HepG2 (cell line): Measurements from ENCODE around the gene UPK1A. TPM values are rescaled to one million over a fixed set of nuclear protein-coding genes. Genes with fewer than 3 reads are reported as not detected.

Source experiments
- AFF4 ChIP-seq: sonication (generic); formaldehyde crosslinking; IDR thresholded peaks from 2 replicates; pipeline ENCODE4 v1.4.0; 2020; ENCODE audit warnings: missing genetic modification reagents
- ATF6 ChIP-seq: sonication (generic); formaldehyde crosslinking; conservative IDR thresholded peaks from 2 replicates; pipeline ENCODE4 v1.4.0; 2020; ENCODE audit warnings: missing genetic modification reagents
- ATRX ChIP-seq: sonication (generic); formaldehyde crosslinking; IDR thresholded peaks from 2 replicates; pipeline ENCODE4 v1.4.0; 2020; ENCODE audit warnings: missing genetic modification reagents, borderline replicate concordance
- CHD4 ChIP-seq: fragments of 200-600 bp; sonication (generic); IDR thresholded peaks from 2 replicates; pipeline ENCODE4 v1.7.0; 2017; ENCODE audit warnings: mild to moderate bottlenecking, low read length, borderline replicate concordance
- CREB3 ChIP-seq: sonication (generic); formaldehyde crosslinking; IDR thresholded peaks from 2 replicates; pipeline ENCODE4 v1.5.0; 2020; ENCODE audit warnings: missing genetic modification reagents
- ELF1 ChIP-seq: sonication (generic); formaldehyde crosslinking; IDR thresholded peaks from 2 replicates; pipeline ENCODE4 v1.4.0; 2020; ENCODE audit warnings: missing genetic modification reagents
- GFI1 ChIP-seq: sonication (generic); formaldehyde crosslinking; IDR thresholded peaks from 2 replicates; pipeline ENCODE4 v1.5.0; 2020; ENCODE audit warnings: missing genetic modification reagents, mild to moderate bottlenecking, borderline replicate concordance
- KDM5A ChIP-seq: fragments of 200-600 bp; sonication (generic); IDR thresholded peaks from 2 replicates; pipeline ENCODE4 v1.7.0; 2018; ENCODE audit warnings: antibody characterized with exemption, mild to moderate bottlenecking, low read length, borderline replicate concordance
- MED13 ChIP-seq: sonication (generic); formaldehyde crosslinking; IDR thresholded peaks from 2 replicates; pipeline ENCODE4 v1.5.0; 2020; ENCODE audit warnings: missing genetic modification reagents
- PCBP2 ChIP-seq: fragments of 200-400 bp; formaldehyde crosslinking; optimal IDR thresholded peaks from 2 replicates; pipeline ENCODE3; 2018; ENCODE audit warnings: low read length, low read depth; ENCODE audit not compliant: poor library complexity, severe bottlenecking
- RORA ChIP-seq: sonication (generic); formaldehyde crosslinking; IDR thresholded peaks from 2 replicates; pipeline ENCODE4 v1.5.0; 2020; ENCODE audit warnings: mild to moderate bottlenecking, missing genetic modification reagents, moderate library complexity
- SMAD3 ChIP-seq: sonication (generic); formaldehyde crosslinking; IDR thresholded peaks from 2 replicates; pipeline ENCODE4 v1.4.0; 2020; ENCODE audit warnings: missing genetic modification reagents
- SUZ12 ChIP-seq: fragments of 150-350 bp; IDR thresholded peaks from 2 replicates; pipeline ENCODE4 v1.6.1; 2014; ENCODE audit warnings: low read depth, low read length
- ZBTB39 ChIP-seq: sonication (generic); formaldehyde crosslinking; IDR thresholded peaks from 2 replicates; pipeline ENCODE4 v1.5.0; 2020; ENCODE audit warnings: missing genetic modification reagents
- ZFP1 ChIP-seq: IDR thresholded peaks from 2 replicates; pipeline ENCODE4 v1.6.1; 2016
- ZNF292 ChIP-seq: sonication (generic); formaldehyde crosslinking; IDR thresholded peaks from 2 replicates; pipeline ENCODE4 v1.8.1; 2022; ENCODE audit warnings: mild to moderate bottlenecking, low read depth, missing genetic modification reagents, borderline replicate concordance
- ZNF543 ChIP-seq: sonication (generic); formaldehyde crosslinking; IDR thresholded peaks from 2 replicates; pipeline ENCODE4 v1.4.0; 2020; ENCODE audit warnings: mild to moderate bottlenecking, missing genetic modification reagents
- ZNF569 ChIP-seq: sonication (generic); formaldehyde crosslinking; IDR thresholded peaks from 2 replicates; pipeline ENCODE4 v1.5.0; 2020; ENCODE audit warnings: mild to moderate bottlenecking, missing genetic modification reagents, moderate library complexity, borderline replicate concordance
- ZNF605 ChIP-seq: sonication (generic); formaldehyde crosslinking; IDR thresholded peaks from 2 replicates; pipeline ENCODE4 v1.8.0; 2022; ENCODE audit warnings: mild to moderate bottlenecking, missing genetic modification reagents
- polyA plus RNA-seq, 8 experiments: library from polyadenylated mRNA; depleted of rRNA in 3 of 8; stranded (reverse) in 7 of 8; unstranded in 1 of 8; fragments of >200 nt; fragmentation: Illumina TruSeq in 4 of 8; extraction: Trizol in 4 of 8; gene quantifications; 2 replicates each; pipeline versions ENCODE4 v1.2.1 to v1.2.3, GENCODE V29; 2011 to 2016; ENCODE audit warnings: low read depth in 4 of 8, missing spikeins in 1 of 8, mixed read lengths in 1 of 8; ENCODE audit not compliant: insufficient read depth in 1 of 8
- total RNA-seq, 5 experiments: library from RNA; depleted of rRNA; stranded (reverse); fragments of >200 nt; fragmentation: Illumina TruSeq; extraction: Trizol; gene quantifications; 2 replicates each; pipeline ENCODE4 v1.2.3, GENCODE V29; 2016; ENCODE audit warnings: low read depth in 1 of 5

UPK1A gene
- total and polyA plus RNA-seq, 2 of the 13 experiments (the other 11 are each of a cell fraction or from before 2014, with no cell fraction given) = 2.9 TPM; not detected in 1

- TF ChIP-seq ZNF292 = 0 out of 2 replicates have a peak, but pooled peaks have one; percentile 33
- no peak for TF ChIP-seq CHD4
- no peak for TF ChIP-seq GFI1 (CRISPR knock-in tag)
- no peak for TF ChIP-seq CREB3 (CRISPR knock-in tag)
- TF ChIP-seq ZNF543 (CRISPR knock-in tag) = no peak
- TF ChIP-seq ZBTB39 (CRISPR knock-in tag) = no peak
- no peak for TF ChIP-seq SUZ12
- TF ChIP-seq ELF1 (CRISPR knock-in tag) = no peak
- no peak for TF ChIP-seq PCBP2
- TF ChIP-seq RORA = no peak
- TF ChIP-seq ATF6 = no peak
- no peak for TF ChIP-seq ATRX (CRISPR knock-in tag)
- TF ChIP-seq ZNF569 = no peak
- TF ChIP-seq SMAD3 (CRISPR knock-in tag) = no peak
- no peak for TF ChIP-seq KDM5A
- no peak for TF ChIP-seq MED13
- no peak for TF ChIP-seq ZNF605 (CRISPR knock-in tag)
- TF ChIP-seq ZFP1 (CRISPR knock-in tag) = no peak
- no peak for TF ChIP-seq AFF4
These were observed 6.9 kb downstream of the UPK1A start (continued) for GRCh38 chr19:35673121-35673804.
